ENCODE measurements around the gene LIMA1.
"Not testable (repeated sequence)": the region's sequence is repeated elsewhere in the genome, so short reads cannot be mapped to it uniquely, and the experiment has no call there.

The LIMA1 gene

GRCh38 chr12:50248411-50248810 lies 34.9 kb downstream of the LIMA1 start:
- DNase-seq (ENCODE audit: low read depth, low spot score): no peak

GRCh38 chr12:50247665-50248064 lies 35.7 kb downstream of the LIMA1 start:
- not testable (repeated sequence) for DNase-seq (ENCODE audit: low read depth, low spot score)

GRCh38 chr12:50246873-50247612 lies 36.3 kb downstream of the LIMA1 start:
- no peak for DNase-seq (ENCODE audit: low read depth, low spot score)

- DNase-seq (ENCODE audit: low read depth, low spot score): no peak
Observed at GRCh38 chr12:50246197-50246865, 37.0 kb downstream of the LIMA1 start.

- no peak for DNase-seq (ENCODE audit: low read depth, low spot score)
Observed at GRCh38 chr12:50243507-50243906, 39.8 kb downstream of the LIMA1 start.

- DNase-seq (ENCODE audit: low read depth, low spot score): no peak
Observed at GRCh38 chr12:50242751-50243191, 40.5 kb downstream of the LIMA1 start.

GRCh38 chr12:50241178-50241577 lies 42.1 kb downstream of the LIMA1 start:
- no peak for DNase-seq (ENCODE audit: low read depth, low spot score)

GRCh38 chr12:50240792-50241114 lies 42.6 kb downstream of the LIMA1 start:
- DNase-seq (ENCODE audit: low read depth, low spot score): no peak

- DNase-seq (ENCODE audit: low read depth, low spot score): no peak
Observed at GRCh38 chr12:50240096-50240791, 43.1 kb downstream of the LIMA1 start.

- DNase-seq (ENCODE audit: low read depth, low spot score): no peak
Observed at GRCh38 chr12:50239355-50239891, 43.9 kb downstream of the LIMA1 start.

GRCh38 chr12:50234347-50234746 lies 49.0 kb downstream of the LIMA1 start:
- DNase-seq (ENCODE audit: low read depth, low spot score): no peak

- no peak for DNase-seq (ENCODE audit: low read depth, low spot score)
Observed at GRCh38 chr12:50232771-50233209, 50.5 kb downstream of the LIMA1 start.

GRCh38 chr12:50232206-50232605 lies 51.1 kb downstream of the LIMA1 start:
- DNase-seq (ENCODE audit: low read depth, low spot score): no peak

- DNase-seq (ENCODE audit: low read depth, low spot score): no peak
Observed at GRCh38 chr12:50231346-50231745, 52.0 kb downstream of the LIMA1 start.

- DNase-seq (ENCODE audit: low read depth, low spot score): no peak
Observed at GRCh38 chr12:50230217-50230616, 53.1 kb downstream of the LIMA1 start.

GRCh38 chr12:50224026-50224692 lies 59.2 kb downstream of the LIMA1 start:
- DNase-seq (ENCODE audit: low read depth, low spot score): no peak

GRCh38 chr12:50222275-50222783 lies 61.0 kb downstream of the LIMA1 start:
- peak; percentile 61 for DNase-seq (ENCODE audit: low read depth, low spot score)

- DNase-seq (ENCODE audit: low read depth, low spot score): peak; percentile 75
Observed at GRCh38 chr12:50221228-50222008, 61.9 kb downstream of the LIMA1 start.

GRCh38 chr12:50220363-50220995 lies 62.8 kb downstream of the LIMA1 start:
- DNase-seq (ENCODE audit: low read depth, low spot score): no peak

GRCh38 chr12:50219544-50219943 lies 63.8 kb downstream of the LIMA1 start:
- no peak for DNase-seq (ENCODE audit: low read depth, low spot score)

Measured in brain pericyte (primary cell).